GM12874 (cell line): Measurements from ENCODE around the gene SLC44A1.

Experiments
- CTCF ChIP-seq: IDR thresholded peaks from 2 replicates; pipeline ENCODE4 v1.5.1; 2011; ENCODE audit warnings: low read depth, mild to moderate bottlenecking, control low read depth, low read length, moderate library complexity; ENCODE audit not compliant: insufficient read depth

SLC44A1 gene

GRCh38 chr9:105283795-105284194, 39.3 kb downstream of the SLC44A1 start:
- TF ChIP-seq CTCF, result no peak

- no peak for TF ChIP-seq CTCF
Observed at GRCh38 chr9:105284463-105284862, 40.0 kb downstream of the SLC44A1 start.

- no peak for TF ChIP-seq CTCF
Observed at GRCh38 chr9:105286098-105286497, 41.6 kb downstream of the SLC44A1 start.

- TF ChIP-seq CTCF, result no peak
Observed at GRCh38 chr9:105289305-105289704, 44.9 kb downstream of the SLC44A1 start.

- TF ChIP-seq CTCF, result no peak
Observed at GRCh38 chr9:105290418-105290817, 46.0 kb downstream of the SLC44A1 start.

- no peak for TF ChIP-seq CTCF
Observed at GRCh38 chr9:105290954-105291353, 46.5 kb downstream of the SLC44A1 start.

GRCh38 chr9:105291422-105291859, 47.0 kb downstream of the SLC44A1 start:
- no peak for TF ChIP-seq CTCF

- no peak for TF ChIP-seq CTCF
Observed at GRCh38 chr9:105291938-105292337, 47.5 kb downstream of the SLC44A1 start.
